K562 (cell line): ENCODE measurements around the gene NAT8L. TPM values are rescaled to one million over a fixed set of nuclear protein-coding genes. Genes with fewer than 3 reads are reported as not detected.

ENCODE experiments used
- CTCFL ChIP-seq: IDR thresholded peaks from 2 replicates; pipeline ENCODE4 v1.6.1; 2011; ENCODE audit warnings: borderline replicate concordance, low read depth, mild to moderate bottlenecking, moderate library complexity, low read length; ENCODE audit not compliant: insufficient read depth, poor library complexity, severe bottlenecking
- DPF2 ChIP-seq: fragments of 450-650 bp; IDR thresholded peaks from 2 replicates; pipeline ENCODE4 v1.6.1; 2016
- KAT2B ChIP-seq: IDR thresholded peaks from one replicate; pipeline ENCODE4 v1.6.1; 2012; ENCODE audit warnings: low read depth, mild to moderate bottlenecking, control low read depth, inconsistent platforms, low read length, moderate library complexity
- STAT5B ChIP-seq: fragments of 250-450 bp; sonication (Bioruptor Pico); IDR thresholded peaks from 2 replicates; pipeline ENCODE4 v1.8.0; 2021; ENCODE audit warnings: mild to moderate bottlenecking, inconsistent platforms
- ZNF133 ChIP-seq: fragments of 250-450 bp; sonication (Bioruptor Pico); IDR thresholded peaks from 2 replicates; pipeline ENCODE4 v1.4.0; 2020; ENCODE audit warnings: mild to moderate bottlenecking
- ZNF23 ChIP-seq: fragments of 250-450 bp; sonication (Bioruptor Pico); IDR thresholded peaks from 2 replicates; pipeline ENCODE4 v1.4.0; 2020; ENCODE audit warnings: mild to moderate bottlenecking
- ZNF274 ChIP-seq: IDR thresholded peaks from 2 replicates; pipeline ENCODE4 v1.6.1; 2011; ENCODE audit warnings: low read depth, mild to moderate bottlenecking, low read length, moderate library complexity, borderline replicate concordance
- ZSCAN29 ChIP-seq: fragments of 450-650 bp; IDR thresholded peaks from 2 replicates; pipeline ENCODE4 v1.6.1; 2017
- polyA plus RNA-seq, 8 experiments: library from polyadenylated mRNA; depleted of rRNA in 4 of 8; stranded (reverse) in 5 of 8; unstranded in 3 of 8; fragments of >200 nt; fragmentation: Nextera tagmentation in 2 of 8; fragmentation: Illumina TruSeq in 1 of 8; extraction: Ambion mirVana in 2 of 8; extraction: Trizol in 1 of 8; gene quantifications; 2 replicates each; pipeline versions ENCODE4 v1.2.1 to v1.2.3, GENCODE V29; 2011 to 2014; ENCODE audit warnings: inconsistent platforms in 1 of 8, missing spikeins in 1 of 8
- total RNA-seq, 7 experiments: library from RNA; depleted of rRNA in 6 of 7; stranded (reverse); fragments of >200 nt in 6 of 7; fragmentation: Illumina TruSeq in 2 of 7; extraction: Trizol in 2 of 7; gene quantifications; 2 replicates each; pipeline versions ENCODE4 v1.2.1 to v1.2.3, GENCODE V29; 2011 to 2021; ENCODE audit warnings: low replicate concordance in 1 of 7
- TF ChIP-seq, protein P1 (sequence below): sonication (generic); formaldehyde crosslinking; IDR thresholded peaks from 2 replicates; pipeline ENCODE4 v1.8.0; 2022; ENCODE audit warnings: mild to moderate bottlenecking, missing genetic modification reagents, borderline replicate concordance
- TF ChIP-seq, protein P2 (sequence below), 2 experiments: fragments of 150-350 bp in 1 of 2; IDR thresholded peaks; 2 replicates each; pipeline ENCODE4 v1.6.1; 2012 to 2016; ENCODE audit warnings: low read depth in 2 of 2, low read length in 2 of 2, mild to moderate bottlenecking in 1 of 2, moderate library complexity in 1 of 2
- TF ChIP-seq, protein P3 (sequence below), 3 experiments: fragments of 200-800 bp in 1 of 3; fragments of 250-450 bp in 1 of 3; fragments of 450-650 bp in 1 of 3; sonication (Bioruptor Pico) in 1 of 3; sonication (Bioruptor generic) in 1 of 3; formaldehyde crosslinking in 1 of 3; IDR thresholded peaks; 2 replicates each; pipeline versions ENCODE4 v1.6.1 to v1.8.0; 2016 to 2022; ENCODE audit warnings: mild to moderate bottlenecking in 2 of 3, missing genetic modification characterization in 2 of 3, missing compliant biosample characterization in 1 of 3, moderate library complexity in 1 of 3

Gene NAT8L
- total and polyA plus RNA-seq, 9 of the 15 experiments (the other 6 are each of a cell fraction or from before 2014, with no cell fraction given) = 0.06 to 11.0 (median 1.5) TPM

DNA sequence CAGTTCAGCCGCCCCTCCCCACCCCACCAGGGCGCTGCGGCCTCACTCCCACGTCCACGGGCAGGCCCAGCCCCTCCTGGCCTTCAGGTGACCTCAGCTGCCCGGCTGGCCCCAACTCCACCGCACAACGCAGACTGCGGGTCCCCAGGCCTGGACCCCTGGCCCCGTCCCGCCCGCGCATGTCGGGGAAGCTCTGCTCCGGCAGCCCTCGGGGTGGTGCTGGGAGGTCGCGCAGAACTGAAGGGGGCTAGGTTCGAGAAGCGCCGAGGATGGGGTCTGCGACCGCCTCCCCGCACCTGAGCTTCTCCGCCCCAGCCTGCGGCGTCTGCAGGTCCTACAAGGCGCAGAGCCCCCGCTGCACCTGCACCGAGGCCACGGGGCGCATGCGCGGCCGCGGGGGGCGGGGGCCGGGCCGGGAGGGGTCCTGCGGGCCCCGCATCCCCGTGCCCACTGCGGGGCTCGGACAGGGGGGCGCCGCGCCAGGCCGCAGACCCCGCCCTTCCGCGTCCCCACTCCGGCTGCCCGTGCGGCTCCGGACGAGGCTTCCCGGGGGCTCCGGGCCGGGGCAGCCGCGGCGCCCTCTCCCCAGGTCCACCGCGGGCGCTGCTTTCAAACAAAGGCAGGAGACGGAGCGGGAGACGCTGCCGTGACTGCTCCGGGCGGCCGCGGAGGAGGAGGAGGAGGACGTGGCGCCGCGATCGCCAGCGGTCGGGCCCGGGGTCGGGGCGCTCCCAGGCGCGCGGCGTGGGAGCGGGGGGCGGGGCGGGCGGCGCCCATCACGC is 672 bp upstream of the NAT8L start (continued):
- TF ChIP-seq, protein P1, sequence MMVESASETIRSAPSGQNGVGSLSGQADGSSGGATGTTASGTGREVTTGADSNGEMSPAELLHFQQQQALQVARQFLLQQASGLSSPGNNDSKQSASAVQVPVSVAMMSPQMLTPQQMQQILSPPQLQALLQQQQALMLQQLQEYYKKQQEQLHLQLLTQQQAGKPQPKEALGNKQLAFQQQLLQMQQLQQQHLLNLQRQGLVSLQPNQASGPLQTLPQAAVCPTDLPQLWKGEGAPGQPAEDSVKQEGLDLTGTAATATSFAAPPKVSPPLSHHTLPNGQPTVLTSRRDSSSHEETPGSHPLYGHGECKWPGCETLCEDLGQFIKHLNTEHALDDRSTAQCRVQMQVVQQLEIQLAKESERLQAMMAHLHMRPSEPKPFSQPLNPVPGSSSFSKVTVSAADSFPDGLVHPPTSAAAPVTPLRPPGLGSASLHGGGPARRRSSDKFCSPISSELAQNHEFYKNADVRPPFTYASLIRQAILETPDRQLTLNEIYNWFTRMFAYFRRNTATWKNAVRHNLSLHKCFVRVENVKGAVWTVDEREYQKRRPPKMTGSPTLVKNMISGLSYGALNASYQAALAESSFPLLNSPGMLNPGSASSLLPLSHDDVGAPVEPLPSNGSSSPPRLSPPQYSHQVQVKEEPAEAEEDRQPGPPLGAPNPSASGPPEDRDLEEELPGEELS (CRISPR knock-in tag) = no peak
- TF ChIP-seq ZNF133 (CRISPR knock-in tag) (no peak), ZNF274 (no peak), ZNF23 (CRISPR knock-in tag) (no peak), CTCFL (no peak), STAT5B (no peak), KAT2B (no peak), ZSCAN29 (no peak), DPF2 (no peak)
- TF ChIP-seq, protein P2, sequence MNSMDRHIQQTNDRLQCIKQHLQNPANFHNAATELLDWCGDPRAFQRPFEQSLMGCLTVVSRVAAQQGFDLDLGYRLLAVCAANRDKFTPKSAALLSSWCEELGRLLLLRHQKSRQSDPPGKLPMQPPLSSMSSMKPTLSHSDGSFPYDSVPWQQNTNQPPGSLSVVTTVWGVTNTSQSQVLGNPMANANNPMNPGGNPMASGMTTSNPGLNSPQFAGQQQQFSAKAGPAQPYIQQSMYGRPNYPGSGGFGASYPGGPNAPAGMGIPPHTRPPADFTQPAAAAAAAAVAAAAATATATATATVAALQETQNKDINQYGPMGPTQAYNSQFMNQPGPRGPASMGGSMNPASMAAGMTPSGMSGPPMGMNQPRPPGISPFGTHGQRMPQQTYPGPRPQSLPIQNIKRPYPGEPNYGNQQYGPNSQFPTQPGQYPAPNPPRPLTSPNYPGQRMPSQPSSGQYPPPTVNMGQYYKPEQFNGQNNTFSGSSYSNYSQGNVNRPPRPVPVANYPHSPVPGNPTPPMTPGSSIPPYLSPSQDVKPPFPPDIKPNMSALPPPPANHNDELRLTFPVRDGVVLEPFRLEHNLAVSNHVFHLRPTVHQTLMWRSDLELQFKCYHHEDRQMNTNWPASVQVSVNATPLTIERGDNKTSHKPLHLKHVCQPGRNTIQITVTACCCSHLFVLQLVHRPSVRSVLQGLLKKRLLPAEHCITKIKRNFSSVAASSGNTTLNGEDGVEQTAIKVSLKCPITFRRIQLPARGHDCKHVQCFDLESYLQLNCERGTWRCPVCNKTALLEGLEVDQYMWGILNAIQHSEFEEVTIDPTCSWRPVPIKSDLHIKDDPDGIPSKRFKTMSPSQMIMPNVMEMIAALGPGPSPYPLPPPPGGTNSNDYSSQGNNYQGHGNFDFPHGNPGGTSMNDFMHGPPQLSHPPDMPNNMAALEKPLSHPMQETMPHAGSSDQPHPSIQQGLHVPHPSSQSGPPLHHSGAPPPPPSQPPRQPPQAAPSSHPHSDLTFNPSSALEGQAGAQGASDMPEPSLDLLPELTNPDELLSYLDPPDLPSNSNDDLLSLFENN (IDR thresholded peaks at IDR 0.05; ENCODE audit: low read depth in 2 of 2, low read length in 2 of 2) = no peak
- TF ChIP-seq, protein P3, sequence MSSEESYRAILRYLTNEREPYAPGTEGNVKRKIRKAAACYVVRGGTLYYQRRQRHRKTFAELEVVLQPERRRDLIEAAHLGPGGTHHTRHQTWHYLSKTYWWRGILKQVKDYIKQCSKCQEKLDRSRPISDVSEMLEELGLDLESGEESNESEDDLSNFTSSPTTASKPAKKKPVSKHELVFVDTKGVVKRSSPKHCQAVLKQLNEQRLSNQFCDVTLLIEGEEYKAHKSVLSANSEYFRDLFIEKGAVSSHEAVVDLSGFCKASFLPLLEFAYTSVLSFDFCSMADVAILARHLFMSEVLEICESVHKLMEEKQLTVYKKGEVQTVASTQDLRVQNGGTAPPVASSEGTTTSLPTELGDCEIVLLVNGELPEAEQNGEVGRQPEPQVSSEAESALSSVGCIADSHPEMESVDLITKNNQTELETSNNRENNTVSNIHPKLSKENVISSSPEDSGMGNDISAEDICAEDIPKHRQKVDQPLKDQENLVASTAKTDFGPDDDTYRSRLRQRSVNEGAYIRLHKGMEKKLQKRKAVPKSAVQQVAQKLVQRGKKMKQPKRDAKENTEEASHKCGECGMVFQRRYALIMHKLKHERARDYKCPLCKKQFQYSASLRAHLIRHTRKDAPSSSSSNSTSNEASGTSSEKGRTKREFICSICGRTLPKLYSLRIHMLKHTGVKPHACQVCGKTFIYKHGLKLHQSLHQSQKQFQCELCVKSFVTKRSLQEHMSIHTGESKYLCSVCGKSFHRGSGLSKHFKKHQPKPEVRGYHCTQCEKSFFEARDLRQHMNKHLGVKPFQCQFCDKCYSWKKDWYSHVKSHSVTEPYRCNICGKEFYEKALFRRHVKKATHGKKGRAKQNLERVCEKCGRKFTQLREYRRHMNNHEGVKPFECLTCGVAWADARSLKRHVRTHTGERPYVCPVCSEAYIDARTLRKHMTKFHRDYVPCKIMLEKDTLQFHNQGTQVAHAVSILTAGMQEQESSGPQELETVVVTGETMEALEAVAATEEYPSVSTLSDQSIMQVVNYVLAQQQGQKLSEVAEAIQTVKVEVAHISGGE (CRISPR knock-in tag; IDR thresholded peaks at IDR 0.05) = 0 out of 6 replicates have a peak, but pooled peaks of 1 of the 3 experiments have one; percentile 19
